Right kidney (tissue), 1 donor: ENCODE data around the gene SLC6A16.
A peak's percentile ranks its signal among the peaks of the same experiment; 100 is the strongest.
"Not testable (repeated sequence)": the region's sequence is repeated elsewhere in the genome, so short reads cannot be mapped to it uniquely, and the experiment has no call there.

ENCODE experiments used
- DNase-seq: peaks from one replicate; pipeline ENCODE4 v3.0.0-alpha.2; 2016

SLC6A16 gene

GRCh38 chr19:49331187-49331586 lies 6.2 kb upstream of the SLC6A16 start:
- not testable (repeated sequence) for DNase-seq

GRCh38 chr19:49328741-49329140 lies 3.8 kb upstream of the SLC6A16 start:
- no peak for DNase-seq

GRCh38 chr19:49327878-49328544 lies 3.0 kb upstream of the SLC6A16 start:
- DNase-seq, result no peak

- DNase-seq, result no peak
Observed at GRCh38 chr19:49326165-49326704, 1.2 kb upstream of the SLC6A16 start.

- not testable (repeated sequence) for DNase-seq
Observed at GRCh38 chr19:49325756-49326155, 765 bp upstream of the SLC6A16 start.

- DNase-seq, result no peak
Observed at GRCh38 chr19:49318296-49318695, 6.7 kb downstream of the SLC6A16 start.

- DNase-seq, result no peak
Observed at GRCh38 chr19:49316284-49316683, 8.7 kb downstream of the SLC6A16 start.

- DNase-seq, result no peak
Observed at GRCh38 chr19:49315111-49315510, 9.9 kb downstream of the SLC6A16 start.

- no peak for DNase-seq
Observed at GRCh38 chr19:49309087-49309486, 15.9 kb downstream of the SLC6A16 start.

GRCh38 chr19:49306734-49307133 lies 18.3 kb downstream of the SLC6A16 start:
- DNase-seq, result not testable (repeated sequence)

GRCh38 chr19:49301866-49302252 lies 23.1 kb downstream of the SLC6A16 start:
- no peak for DNase-seq

GRCh38 chr19:49301165-49301865 lies 23.7 kb downstream of the SLC6A16 start:
- peak; percentile 44 for DNase-seq

- DNase-seq, result not testable (repeated sequence)
Observed at GRCh38 chr19:49298653-49299052, 26.3 kb downstream of the SLC6A16 start.

GRCh38 chr19:49297403-49297802 lies 27.6 kb downstream of the SLC6A16 start:
- no peak for DNase-seq

GRCh38 chr19:49295208-49295880 lies 29.6 kb downstream of the SLC6A16 start:
- no peak for DNase-seq

GRCh38 chr19:49294401-49294800 lies 30.6 kb downstream of the SLC6A16 start:
- no peak for DNase-seq

GRCh38 chr19:49290517-49290916 lies 34.5 kb downstream of the SLC6A16 start:
- no peak for DNase-seq

- not testable (repeated sequence) for DNase-seq
Observed at GRCh38 chr19:49289286-49289685, 35.7 kb downstream of the SLC6A16 start.

GRCh38 chr19:49288205-49288604 lies 36.8 kb downstream of the SLC6A16 start:
- not testable (repeated sequence) for DNase-seq

GRCh38 chr19:49287141-49287770 lies 37.7 kb downstream of the SLC6A16 start:
- DNase-seq, result no peak

GRCh38 chr19:49282184-49282583 lies 42.8 kb downstream of the SLC6A16 start:
- no peak for DNase-seq

- DNase-seq, result no peak
Observed at GRCh38 chr19:49272204-49272603, 52.8 kb downstream of the SLC6A16 start.
